ENCODE measurements around the gene NACC2.

NACC2 gene

DNA sequence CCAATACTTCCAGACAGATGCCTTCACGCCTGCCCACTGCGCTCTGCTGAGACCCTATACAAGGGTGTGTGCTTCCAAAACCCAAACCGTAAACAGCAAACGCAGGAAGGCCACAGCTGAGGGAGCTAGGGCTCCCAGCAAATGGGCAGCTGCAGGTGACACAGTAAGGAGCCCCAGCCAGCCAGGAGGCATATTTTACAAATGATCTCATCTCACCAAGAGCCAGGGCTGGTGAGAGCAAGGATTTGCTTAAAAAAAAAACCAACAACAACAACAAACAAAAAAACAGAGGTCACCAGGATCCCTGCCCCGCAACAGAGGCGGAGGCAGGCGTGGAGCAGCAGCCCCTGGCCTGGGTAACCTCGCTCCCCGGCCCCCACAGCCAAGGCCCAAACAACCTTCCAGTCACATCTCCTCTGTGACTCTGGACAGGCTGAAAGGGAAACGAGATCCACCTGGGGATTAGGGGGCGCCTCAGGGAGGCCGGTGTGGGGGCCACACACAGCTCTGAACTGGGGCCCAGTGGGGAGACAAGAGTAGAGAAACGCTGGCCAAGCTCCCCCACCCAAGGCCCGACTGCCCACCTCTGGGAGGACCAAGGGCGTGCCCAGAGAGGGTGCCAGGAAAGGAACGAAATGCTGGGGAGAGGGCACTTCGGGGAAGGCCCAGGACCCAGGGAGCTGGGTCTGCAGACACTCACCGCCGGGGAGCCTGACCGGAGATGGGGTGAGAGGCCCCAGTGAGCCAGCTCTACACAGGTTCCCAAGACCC, 3.3 kb downstream of the NACC2 start:
- DNase-seq, result no peak

DNA sequence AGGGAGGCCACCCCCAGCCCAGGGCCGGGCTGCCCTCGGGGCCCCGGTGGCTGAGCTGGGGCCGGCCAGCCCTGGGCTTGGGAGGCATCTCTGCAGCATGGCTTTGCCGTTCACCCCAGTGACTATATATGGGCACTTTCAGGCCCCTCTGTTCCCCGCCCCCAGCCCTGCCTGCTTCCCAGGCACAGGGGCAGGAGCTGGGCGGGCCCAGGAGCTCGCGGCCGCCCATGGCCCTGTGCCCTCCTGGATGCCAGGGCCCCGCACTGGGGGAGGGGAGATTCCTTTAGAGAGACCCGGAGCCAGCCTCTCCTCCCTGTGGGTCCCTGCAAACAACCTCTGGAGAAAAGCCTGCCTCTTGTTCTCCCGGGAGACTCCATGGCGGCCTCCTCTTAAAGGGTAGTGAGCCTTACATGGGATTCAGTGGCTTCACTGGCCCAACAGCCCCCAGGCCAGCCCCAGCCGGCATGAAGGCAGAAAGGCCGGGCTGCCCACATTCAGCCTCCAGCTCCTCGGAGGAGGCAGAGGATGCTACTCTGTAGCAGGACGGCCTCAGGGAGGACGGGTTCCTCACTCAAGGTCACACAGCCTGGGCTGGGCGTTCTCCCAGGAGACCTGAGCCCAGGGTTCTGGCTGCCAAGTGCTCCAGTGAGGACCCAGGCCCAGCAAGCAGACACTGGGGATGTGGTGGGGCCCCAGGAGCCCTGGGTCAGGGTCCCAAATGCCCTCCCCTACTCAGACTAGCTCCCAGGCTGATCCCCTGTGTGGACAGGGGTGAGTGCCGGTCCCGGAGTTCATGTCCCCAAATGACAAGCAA, 4.1 kb downstream of the NACC2 start:
- no peak for DNase-seq

GRCh38 chr9:136090056-136090735, 4.9 kb downstream of the NACC2 start:
- DNase-seq, result no peak

DNA sequence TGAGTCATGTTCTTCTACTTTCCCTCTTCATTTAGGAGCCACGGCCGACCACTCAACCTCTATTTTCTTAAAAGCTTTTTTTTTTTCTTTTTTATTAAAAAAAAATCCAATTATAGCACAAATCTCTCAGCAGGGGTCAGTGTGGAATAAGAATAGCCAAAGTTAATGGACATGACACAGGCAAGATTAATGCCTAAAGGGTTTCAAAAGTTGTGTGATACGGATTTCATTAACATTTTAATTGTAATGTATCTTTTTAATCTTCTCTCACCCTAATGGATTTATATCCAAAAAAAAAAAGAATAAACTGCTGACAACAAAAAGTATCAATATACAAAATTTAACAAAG, 5.4 kb downstream of the NACC2 start:
- DNase-seq, result no peak

DNA sequence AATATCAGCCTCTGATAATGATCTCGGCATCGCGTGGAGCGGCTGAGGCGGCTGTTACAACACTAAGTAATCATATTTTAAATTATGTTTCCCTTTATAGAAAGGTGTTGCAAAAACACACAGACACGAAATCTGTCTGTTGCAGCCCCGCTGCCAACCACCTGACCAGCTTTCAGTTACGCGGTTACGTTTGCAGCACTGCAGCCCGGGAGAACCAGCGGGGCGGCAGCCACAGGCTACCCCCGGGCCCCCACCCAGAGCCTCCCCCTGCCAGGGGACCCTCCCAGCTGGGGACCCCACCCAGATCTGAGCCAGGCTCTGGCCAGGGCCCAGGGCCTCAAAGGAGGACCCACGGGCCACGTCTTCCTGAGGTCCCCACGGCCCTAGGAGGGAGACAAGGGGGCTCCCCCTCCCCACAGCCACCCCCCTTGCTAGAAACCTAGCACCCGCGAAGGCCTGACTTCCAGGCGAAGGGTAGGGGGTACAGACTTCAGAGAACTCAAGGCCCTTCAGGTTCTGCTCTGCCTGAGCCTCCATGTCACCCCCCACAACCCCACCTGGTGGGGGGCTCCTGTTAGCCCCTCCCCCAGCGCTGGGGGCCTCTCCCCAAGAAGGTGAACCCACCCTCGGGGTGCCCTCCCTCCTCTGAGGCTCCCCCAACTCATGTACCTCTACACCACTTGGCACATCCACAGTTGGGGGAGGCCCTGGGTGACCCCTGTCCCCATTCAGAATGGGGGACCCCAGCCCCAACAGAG, 6.0 kb downstream of the NACC2 start:
- no peak for DNase-seq

- DNase-seq, result no peak
These were observed 6.6 kb downstream of the NACC2 start for GRCh38 chr9:136088481-136088938.

GRCh38 chr9:136087741-136088480, 7.2 kb downstream of the NACC2 start:
- no peak for DNase-seq

GRCh38 chr9:136086951-136087740, 7.9 kb downstream of the NACC2 start:
- DNase-seq, result no peak

- no peak for DNase-seq
These were observed 8.7 kb downstream of the NACC2 start for GRCh38 chr9:136086213-136086881.

- DNase-seq, result no peak
These were observed 9.3 kb downstream of the NACC2 start for GRCh38 chr9:136085815-136086212.

- DNase-seq, result no peak
These were observed 10.8 kb downstream of the NACC2 start for GRCh38 chr9:136084063-136084944.

- no peak for DNase-seq
These were observed 11.5 kb downstream of the NACC2 start for GRCh38 chr9:136083558-136084062.

DNA sequence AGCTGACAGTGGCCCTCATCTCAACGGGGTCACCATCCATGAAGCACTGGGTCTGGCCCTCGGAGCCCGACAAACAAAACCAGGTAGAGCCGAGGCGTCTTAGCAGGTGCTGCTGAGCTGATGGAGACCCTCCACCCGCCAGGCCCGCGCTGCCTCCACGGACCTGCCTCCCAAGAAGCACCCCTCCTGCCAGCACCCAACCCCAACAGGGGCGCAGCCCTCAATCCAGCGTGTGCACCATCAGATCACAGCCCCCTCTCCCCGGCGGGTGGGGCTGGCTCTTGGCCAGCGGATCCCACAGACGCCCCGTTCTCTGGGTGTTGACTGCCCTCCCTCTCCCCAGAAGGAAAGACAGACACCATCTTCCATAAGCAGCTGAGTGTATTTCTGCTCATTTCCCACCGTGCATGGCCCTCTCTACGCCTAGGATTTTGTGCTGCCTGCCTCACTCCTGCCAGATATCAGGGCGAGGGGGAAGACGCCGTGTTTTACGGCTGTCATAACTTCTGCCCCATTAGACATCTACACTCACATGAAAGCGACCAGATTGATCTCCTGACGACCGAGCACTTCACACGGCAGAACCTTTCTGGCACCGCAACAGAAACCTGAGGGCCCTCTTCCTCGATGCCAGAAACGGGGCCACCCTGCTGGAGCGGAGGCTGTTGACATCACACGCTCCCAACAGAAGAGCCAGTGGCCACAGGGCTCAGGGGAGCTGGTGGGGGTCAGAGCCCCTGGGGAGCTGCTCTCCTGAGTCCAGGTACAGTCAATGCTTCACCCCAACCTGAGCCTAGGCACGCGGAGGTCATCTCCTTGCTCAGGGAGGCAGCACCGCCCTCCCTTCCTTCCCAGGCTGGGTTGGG, 12.4 kb downstream of the NACC2 start:
- no peak for DNase-seq

- no peak for DNase-seq
These were observed 13.1 kb downstream of the NACC2 start for GRCh38 chr9:136081826-136082495.

DNA sequence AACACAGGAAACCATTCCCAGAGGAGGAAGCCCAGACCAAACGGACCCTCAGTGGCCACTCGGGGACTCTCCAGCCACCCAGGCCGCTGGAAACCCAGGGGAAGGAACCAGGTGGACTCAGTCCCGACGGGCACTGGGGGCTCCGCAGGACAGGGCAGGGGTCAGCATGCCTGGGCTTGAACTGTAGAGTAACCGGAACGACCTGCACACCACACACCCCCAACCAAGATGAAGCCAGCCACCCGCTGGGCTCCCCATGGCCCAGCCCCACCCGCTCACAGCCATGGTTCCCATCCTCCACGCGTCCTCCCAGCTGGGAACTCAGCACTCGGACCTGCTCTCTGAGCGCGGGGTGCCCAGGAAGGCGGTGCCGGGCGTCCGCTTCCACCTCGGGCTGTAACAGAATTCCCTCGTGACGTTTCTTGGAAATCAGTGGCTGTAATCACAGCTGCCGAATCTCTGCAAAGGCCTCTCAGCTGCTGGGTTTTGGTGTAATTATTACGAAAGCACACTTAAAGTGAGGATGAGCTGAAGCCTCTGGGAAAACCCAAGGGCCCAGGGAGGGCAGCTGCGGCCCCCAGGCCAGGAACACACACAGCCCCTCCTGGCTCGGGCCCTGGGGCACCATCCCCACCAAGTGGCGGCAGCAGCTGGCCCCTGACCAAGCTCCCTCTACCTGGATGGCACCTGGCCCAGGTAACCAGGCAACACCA, 13.8 kb downstream of the NACC2 start:
- DNase-seq, result peak; percentile 8

- no peak for DNase-seq
These were observed 14.4 kb downstream of the NACC2 start for GRCh38 chr9:136080716-136081112.

DNA sequence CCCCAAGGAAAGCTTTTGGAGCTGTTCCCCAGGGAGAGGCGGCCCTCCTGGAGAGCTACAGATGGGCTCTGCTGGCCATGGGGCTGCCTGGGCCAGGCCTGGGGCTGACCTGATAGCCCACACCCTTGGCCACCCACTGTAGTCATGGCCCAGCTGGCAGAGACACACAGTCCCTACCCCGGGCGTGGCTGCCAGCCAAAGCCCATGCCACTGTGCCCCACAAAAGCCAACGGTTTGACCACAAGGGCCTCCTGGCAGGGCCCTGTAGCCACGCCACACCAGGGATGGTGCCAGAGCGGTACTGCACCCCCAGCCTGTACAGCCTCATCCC, 15.2 kb downstream of the NACC2 start:
- no peak for DNase-seq

Data from activated naive CD4-positive, alpha-beta T cell treated with anti-CD3 and anti-CD28 coated beads, Interleukin-2, amount 50 U/mL, for 16 hours (primary cell).